Measurements from ENCODE around the gene ZNF432. TPM values are rescaled to one million over a fixed set of nuclear protein-coding genes. Genes with fewer than 3 reads are reported as not detected.
A peak's percentile ranks its signal among the peaks of the same experiment; 100 is the strongest.

ZNF432 gene
- total RNA-seq, 4 donors from 2014 or later: 6.0 to 18.1 (median 10.6) TPM

- no peak for ATAC-seq
- 96 to 100% methylated on average over 5 to 11 of the region's 15 CpGs for WGBS, 2 donors (ENCODE audit: low coverage in 1 of 2)
- peaks cover 14 to 91% of the 10 kb centered on the region in 2 donors for H3K36me3 ChIP-seq
- no peak overlapping the region for H3K27ac ChIP-seq
- TF ChIP-seq EP300 (IDR thresholded peaks at IDR 0.05) (no peak), POLR2AphosphoS5 (IDR thresholded peaks at IDR 0.05) (no peak), CTCF (IDR thresholded peaks at IDR 0.05) (no peak), POLR2A (IDR thresholded peaks at IDR 0.05) (no peak)
- H3K4me3 ChIP-seq: no peak overlapping the region
- peaks cover 1 to 10% (median 3%) of the 10 kb centered on the region in 3 donors for H3K4me1 ChIP-seq
- peaks cover 0 to 82% (median 2%) of the 10 kb centered on the region in 3 donors for H3K9me3 ChIP-seq
- no peaks in the 10 kb centered on the region for H3K27me3 ChIP-seq
Observed at GRCh38 chr19:52022193-52022592, 26.4 kb downstream of the ZNF432 start.

GRCh38 chr19:52020506-52020905 lies 28.1 kb downstream of the ZNF432 start:
- TF ChIP-seq POLR2A (IDR thresholded peaks at IDR 0.05): no peak
- no peak for TF ChIP-seq CTCF (IDR thresholded peaks at IDR 0.05)
- no peak for TF ChIP-seq EP300 (IDR thresholded peaks at IDR 0.05)
- no peak for TF ChIP-seq POLR2AphosphoS5 (IDR thresholded peaks at IDR 0.05)
- ATAC-seq: no peak
- WGBS, 2 donors (ENCODE audit: low coverage in 1 of 2): 92 to 98% methylated on average over 2 to 4 of the region's 4 CpGs
- Histone ChIP-seq H3K27me3 (no peaks in the 10 kb centered on the region), H3K9me3 (peaks cover 0 to 94% (median 2%) of the 10 kb centered on the region in 3 donors), H3K4me3 (no peak overlapping the region), H3K4me1 (no peaks in the 10 kb centered on the region), H3K36me3 (peaks cover 22 to 100% of the 10 kb centered on the region in 2 donors), H3K27ac (no peak overlapping the region)

- TF ChIP-seq POLR2AphosphoS5 (IDR thresholded peaks at IDR 0.05): no peak
- TF ChIP-seq POLR2A (IDR thresholded peaks at IDR 0.05): no peak
- no peak for TF ChIP-seq CTCF (IDR thresholded peaks at IDR 0.05)
- no peak for TF ChIP-seq EP300 (IDR thresholded peaks at IDR 0.05)
- peaks cover 0 to 32% (median 0%) of the 10 kb centered on the region in 3 donors for H3K9me3 ChIP-seq
- H3K27ac ChIP-seq: no peak overlapping the region
- no peaks in the 10 kb centered on the region for H3K27me3 ChIP-seq
- no peak overlapping the region for H3K4me3 ChIP-seq
- H3K36me3 ChIP-seq: peaks cover 0 to 33% of the 10 kb centered on the region in 2 donors
- no peak for ATAC-seq
- peaks cover 0 to 20% (median 0%) of the 10 kb centered on the region in 3 donors for H3K4me1 ChIP-seq
- WGBS, 2 donors (ENCODE audit: low coverage in 1 of 2): no CpG with 5 or more reads among the region's 1 CpG
Observed at GRCh38 chr19:52010674-52011073, 38.0 kb downstream of the ZNF432 start.

- peaks cover 0 to 20% (median 0%) of the 10 kb centered on the region in 3 donors for H3K4me1 ChIP-seq
- H3K4me3 ChIP-seq: peak within 1 kb of the TSS; percentile 78 to 95
- 0% methylated on average over 3 to 11 of the region's 44 CpGs for WGBS, 2 donors (ENCODE audit: low coverage in 1 of 2)
- peak within 1 kb of the TSS; percentile 74 to 84 (median 83) for H3K27ac ChIP-seq
- TF ChIP-seq CTCF (IDR thresholded peaks at IDR 0.05): no peak
- peak; percentile 23 to 46 for TF ChIP-seq POLR2A (IDR thresholded peaks at IDR 0.05)
- peak; percentile 52 for TF ChIP-seq POLR2AphosphoS5 (IDR thresholded peaks at IDR 0.05)
- TF ChIP-seq EP300 (IDR thresholded peaks at IDR 0.05): no peak
- H3K27me3 ChIP-seq: no peaks in the 10 kb centered on the region
- H3K9me3 ChIP-seq: peaks cover 0 to 21% (median 0%) of the 10 kb centered on the region in 3 donors
- H3K36me3 ChIP-seq: peaks cover 0 to 30% of the 10 kb centered on the region in 2 donors
- ATAC-seq: peak; percentile 94
Observed at GRCh38 chr19:52007806-52008557, 40.7 kb downstream of the ZNF432 start, which contains the start of gene ZNF615. ZNF615 (minus strand) TSS chr19:52008211; CDS start chr19:52003711, 4,500 bp downstream.

All from gastroesophageal sphincter (tissue), 4 donors.